OCI-LY7 (cell line): Measurements from ENCODE around the gene ZDHHC14. TPM values are rescaled to one million over a fixed set of nuclear protein-coding genes. Genes with fewer than 3 reads are reported as not detected.

Experiments
- BruUV-seq: library from RNA; stranded (reverse); fragments of 400-500 nt; replicated peaks from 2 replicates; lab custom pipeline; 2021; lab: Mats Ljungman, UMichigan
- CTCF ChIA-PET: fragments of 300-600 bp; sonication (Branson Sonifier 250); formaldehyde crosslinking; loops from one replicate; lab custom pipeline; 2022; ENCODE audit warnings: antibody characterized with exemption; ENCODE audit not compliant: unreplicated experiment; lab: Charles Lee
- POLR2A ChIA-PET: fragments of 300-600 bp; sonication (Branson Sonifier 250); formaldehyde crosslinking; loops from one replicate; lab custom pipeline; 2022; ENCODE audit warnings: antibody characterized with exemption; lab: Charles Lee
- DNase-seq: peaks from one replicate; pipeline ENCODE4 v3.0.0-alpha.2; 2015; ENCODE audit warnings: low spot score
- H2AFZ ChIP-seq: fragments of 200-600 bp; sonication (generic), shearing (Covaris generic); 2 replicates; pipeline ENCODE4 v1.6.1; 2014; ENCODE audit warnings: mild to moderate bottlenecking, antibody characterized with exemption, low read length, moderate library complexity
- H3K27ac ChIP-seq: fragments of 200-600 bp; sonication (generic); 2 replicates; pipeline ENCODE4 v1.5.1; 2014; ENCODE audit warnings: mixed run types, low read depth, mild to moderate bottlenecking, moderate library complexity, low read length, inconsistent platforms; ENCODE audit not compliant: poor library complexity, severe bottlenecking
- H3K36me3 ChIP-seq: fragments of 200-600 bp; sonication (generic); 2 replicates; pipeline ENCODE4 v1.6.1; 2014; ENCODE audit warnings: mild to moderate bottlenecking, antibody characterized with exemption, low read length, moderate library complexity, mixed read lengths; ENCODE audit not compliant: insufficient read depth
- H3K4me1 ChIP-seq: fragments of 200-600 bp; sonication (generic); 2 replicates; pipeline ENCODE4 v1.5.1; 2014; ENCODE audit warnings: mild to moderate bottlenecking, low read length; ENCODE audit not compliant: insufficient read depth, poor library complexity, severe bottlenecking
- H3K4me2 ChIP-seq: fragments of 200-600 bp; sonication (generic); 2 replicates; pipeline ENCODE4 v1.6.1; 2014; ENCODE audit warnings: mild to moderate bottlenecking, low read length
- H3K4me3 ChIP-seq: fragments of 200-600 bp; sonication (generic); 2 replicates; pipeline ENCODE4 v1.5.1; 2014; ENCODE audit warnings: mild to moderate bottlenecking, low read depth, low read length; ENCODE audit not compliant: poor library complexity, severe bottlenecking
- H3K79me2 ChIP-seq: fragments of 200-600 bp; sonication (generic); 2 replicates; pipeline ENCODE4 v1.6.1; 2016; ENCODE audit warnings: low read depth, mild to moderate bottlenecking, low read length, moderate library complexity, mixed read lengths; ENCODE audit not compliant: insufficient read depth
- H3K9me2 ChIP-seq: fragments of 200-600 bp; sonication (generic); 2 replicates; pipeline ENCODE4 v1.6.1; 2016; ENCODE audit warnings: mild to moderate bottlenecking, low read length, mixed read lengths; ENCODE audit not compliant: insufficient read depth
- H3K9me3 ChIP-seq: fragments of 200-600 bp; sonication (generic); 2 replicates; pipeline ENCODE4 v1.6.1; 2014; ENCODE audit warnings: mild to moderate bottlenecking, mixed run types, low read length, mixed read lengths
- H4K20me1 ChIP-seq: fragments of 200-600 bp; sonication (generic); 2 replicates; pipeline ENCODE4 v1.6.1; 2014; ENCODE audit warnings: mild to moderate bottlenecking, antibody characterized with exemption, low read length, moderate library complexity, mixed read lengths; ENCODE audit not compliant: insufficient read depth
- EZH2phosphoT487 ChIP-seq: fragments of 200-600 bp; sonication (generic); IDR thresholded peaks from 2 replicates; pipeline ENCODE4 v1.6.1; 2018; ENCODE audit warnings: low read depth, borderline replicate concordance, mild to moderate bottlenecking, mixed run types, antibody characterized with exemption, low read length, moderate library complexity, mixed read lengths
- intact Hi-C: fragments of 100-400 bp; cut with micrococcal nuclease; formaldehyde crosslinking; loops from one replicate; pipeline ENCODE4 v1.10.0; 2022; ENCODE audit not compliant: unreplicated experiment
- total RNA-seq, 2 experiments: library from RNA; depleted of rRNA in 1 of 2; stranded (reverse); fragments of >200 nt in 1 of 2; shearing (Covaris generic) in 1 of 2; gene quantifications; 2 replicates each; pipeline ENCODE4 v1.2.3, GENCODE V29; 2014 to 2022
- TF ChIP-seq, protein P1 (sequence below): fragments of 200-600 bp; sonication (generic); conservative IDR thresholded peaks from 2 replicates; pipeline ENCODE4 v1.5.1; 2014; ENCODE audit warnings: mild to moderate bottlenecking, antibody characterized with exemption, low read length, moderate library complexity, mixed read lengths

Gene ZDHHC14
- total RNA-seq, 2 experiments from 2014 or later, result 0.69 to 3.0 TPM

DNA sequence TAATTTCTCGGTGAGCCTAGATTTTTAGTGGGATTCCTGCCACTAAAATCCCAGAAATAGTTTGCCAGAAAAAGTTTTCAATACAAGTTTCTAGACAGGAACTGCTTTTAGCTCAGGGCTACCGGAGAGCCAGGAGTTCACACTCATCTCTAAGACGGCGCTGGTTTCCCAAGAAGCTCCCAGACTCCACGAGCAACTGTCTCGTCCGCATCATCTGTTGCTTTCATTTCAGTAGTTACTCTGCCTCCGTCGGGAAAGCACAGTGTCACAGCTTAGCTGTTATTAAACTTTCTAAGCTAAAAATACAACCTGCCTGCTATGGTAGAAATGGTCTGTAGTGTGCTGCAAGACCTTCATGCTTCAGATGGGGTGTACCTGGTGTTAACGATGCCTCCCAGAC lies 244.8 kb downstream of the ZDHHC14 start:
- no peaks in the 10 kb centered on the region for H3K4me1 ChIP-seq
- no peaks in the 10 kb centered on the region for H3K9me2 ChIP-seq
- no peak overlapping the region for H3K27ac ChIP-seq
- no peaks in the 10 kb centered on the region for H3K79me2 ChIP-seq
- no TSS peak for BruUV-seq
- no peaks in the 10 kb centered on the region for H3K9me3 ChIP-seq
- CTCF ChIA-PET, result no interaction called here
- POLR2A ChIA-PET, result interaction anchor here (0.7 to 1.2 kb wide), 2 partner anchors 12 to 218 kb away, joined by 3 to 4 read pairs; no protein-coding TSS in a partner anchor
- intact Hi-C loops, result no loop called here
- H4K20me1 ChIP-seq, result no peaks in the 10 kb centered on the region
- H2AFZ ChIP-seq, result no peak overlapping the region
- no peaks in the 10 kb centered on the region for H3K36me3 ChIP-seq
- no peak for TF ChIP-seq EZH2phosphoT487
- TF ChIP-seq, protein P1, sequence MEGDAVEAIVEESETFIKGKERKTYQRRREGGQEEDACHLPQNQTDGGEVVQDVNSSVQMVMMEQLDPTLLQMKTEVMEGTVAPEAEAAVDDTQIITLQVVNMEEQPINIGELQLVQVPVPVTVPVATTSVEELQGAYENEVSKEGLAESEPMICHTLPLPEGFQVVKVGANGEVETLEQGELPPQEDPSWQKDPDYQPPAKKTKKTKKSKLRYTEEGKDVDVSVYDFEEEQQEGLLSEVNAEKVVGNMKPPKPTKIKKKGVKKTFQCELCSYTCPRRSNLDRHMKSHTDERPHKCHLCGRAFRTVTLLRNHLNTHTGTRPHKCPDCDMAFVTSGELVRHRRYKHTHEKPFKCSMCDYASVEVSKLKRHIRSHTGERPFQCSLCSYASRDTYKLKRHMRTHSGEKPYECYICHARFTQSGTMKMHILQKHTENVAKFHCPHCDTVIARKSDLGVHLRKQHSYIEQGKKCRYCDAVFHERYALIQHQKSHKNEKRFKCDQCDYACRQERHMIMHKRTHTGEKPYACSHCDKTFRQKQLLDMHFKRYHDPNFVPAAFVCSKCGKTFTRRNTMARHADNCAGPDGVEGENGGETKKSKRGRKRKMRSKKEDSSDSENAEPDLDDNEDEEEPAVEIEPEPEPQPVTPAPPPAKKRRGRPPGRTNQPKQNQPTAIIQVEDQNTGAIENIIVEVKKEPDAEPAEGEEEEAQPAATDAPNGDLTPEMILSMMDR, result no peak
- no peak overlapping the region for H3K4me3 ChIP-seq
- no peak for DNase-seq
- H3K4me2 ChIP-seq, result no peak overlapping the region

DNA sequence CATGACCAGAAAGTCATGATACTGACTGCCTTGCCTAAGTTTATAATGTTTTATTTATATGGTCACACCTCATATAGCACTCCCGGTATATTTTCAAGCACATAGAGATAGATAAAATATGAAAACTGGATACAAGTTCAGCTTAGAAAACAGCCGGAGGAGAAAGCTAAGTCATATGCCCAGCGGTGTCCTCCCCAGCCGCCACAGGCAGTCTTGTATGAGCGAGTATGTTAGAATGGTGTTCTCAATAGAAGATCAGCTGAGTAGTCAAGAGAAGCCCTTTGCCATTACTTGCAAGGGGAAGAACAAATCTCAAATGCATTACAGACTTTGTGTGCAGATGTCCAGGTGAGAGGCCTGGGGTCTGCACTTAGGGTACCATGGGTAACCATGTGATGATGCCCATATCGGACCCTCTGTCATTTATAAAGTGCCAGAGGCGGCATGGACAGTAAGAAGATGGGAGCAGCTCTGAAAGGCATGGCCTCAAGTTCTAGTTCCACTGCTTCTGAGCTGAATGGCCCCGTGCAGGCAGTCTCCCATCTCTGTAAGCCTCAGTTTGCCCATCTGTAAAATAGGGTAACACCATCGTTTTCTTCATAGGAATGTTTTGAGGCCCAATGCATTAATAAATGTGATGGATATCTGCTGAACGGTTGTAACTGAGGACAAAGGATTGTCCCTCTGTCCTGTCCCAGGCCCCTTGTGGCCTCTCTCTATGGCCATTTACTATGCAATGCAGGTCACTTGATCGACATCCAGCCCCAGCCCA lies 246.4 kb downstream of the ZDHHC14 start:
- Histone ChIP-seq H3K4me2 (no peak overlapping the region), H3K4me1 (no peaks in the 10 kb centered on the region), H3K9me2 (no peaks in the 10 kb centered on the region), H3K4me3 (no peak overlapping the region), H2AFZ (no peak overlapping the region), H3K79me2 (no peaks in the 10 kb centered on the region), H3K27ac (no peak overlapping the region), H3K36me3 (no peaks in the 10 kb centered on the region), H4K20me1 (no peaks in the 10 kb centered on the region), H3K9me3 (no peaks in the 10 kb centered on the region)
- no peak for TF ChIP-seq EZH2phosphoT487
- TF ChIP-seq, protein P1, result no peak
- no peak for DNase-seq
- BruUV-seq, result no TSS peak
- CTCF ChIA-PET, result interaction anchor here (0.6 kb wide), 1 partner anchor 225 kb away, joined by 3 read pairs; no protein-coding TSS in a partner anchor
- POLR2A ChIA-PET, result no interaction called here
- intact Hi-C loops, result no loop called here

DNA sequence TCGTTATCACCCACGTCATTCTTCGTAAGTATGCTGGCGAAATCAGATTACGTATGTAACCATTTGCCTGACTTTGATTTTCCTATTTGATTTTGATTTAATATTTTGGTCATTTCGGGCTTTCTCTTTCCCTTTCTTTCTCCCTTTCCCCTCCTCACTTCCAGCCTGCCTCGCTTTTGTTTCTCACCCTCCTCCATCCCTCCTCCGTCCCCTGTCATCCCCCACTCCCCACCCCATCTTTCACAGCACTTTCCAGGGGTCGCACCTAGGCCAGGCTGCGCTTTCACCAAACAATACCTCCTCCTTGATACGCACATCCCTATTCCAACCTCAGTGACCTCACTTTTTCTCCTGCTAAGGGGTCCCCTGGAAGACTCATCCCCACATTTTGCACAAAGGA lies 247.5 kb downstream of the ZDHHC14 start:
- CTCF ChIA-PET, result no interaction called here
- Histone ChIP-seq H3K4me3 (no peak overlapping the region), H3K36me3 (no peaks in the 10 kb centered on the region), H3K4me2 (no peak overlapping the region), H3K4me1 (no peaks in the 10 kb centered on the region), H2AFZ (no peak overlapping the region), H3K79me2 (no peaks in the 10 kb centered on the region), H3K9me3 (no peaks in the 10 kb centered on the region), H4K20me1 (no peaks in the 10 kb centered on the region), H3K27ac (no peak overlapping the region), H3K9me2 (no peaks in the 10 kb centered on the region)
- POLR2A ChIA-PET, result no interaction called here
- no peak for DNase-seq
- BruUV-seq, result no TSS peak
- intact Hi-C loops, result no loop called here
- TF ChIP-seq, protein P1, result no peak
- no peak for TF ChIP-seq EZH2phosphoT487
